CD4-positive, alpha-beta T cell (primary cell): ENCODE results near the gene SPR. TPM values are rescaled to one million over a fixed set of nuclear protein-coding genes. Genes with fewer than 3 reads are reported as not detected.

Experiments used
- ATAC-seq: fragments of 200-7000 bp; cut with Tn5 transposase; one replicate; pipeline ENCODE4 v1.10.0; 2022; ENCODE audit warnings: mild to moderate bottlenecking; ENCODE audit not compliant: poor library complexity
- CTCF ChIA-PET: fragments of 350-600 bp; sonication (Branson Sonifier 250); formaldehyde crosslinking; loops from one replicate; lab custom pipeline; 2021; ENCODE audit warnings: antibody characterized with exemption, inconsistent platforms; lab: Charles Lee
- POLR2A ChIA-PET: fragments of 350-600 bp; sonication (Branson Sonifier 250); formaldehyde crosslinking; loops from one replicate; lab custom pipeline; 2021; ENCODE audit warnings: antibody characterized with exemption, inconsistent platforms; lab: Charles Lee
- DNase-seq, 14 experiments: peaks; one replicate each; pipeline ENCODE4 v3.0.0-alpha.2; 2013 to 2020; ENCODE audit warnings: mixed read lengths in 2 of 14
- H3K27ac ChIP-seq, 2 donors: one replicate each; pipeline versions ENCODE4 v1.5.1 to v1.7.0; 2013; ENCODE audit warnings: low read length in 2 of 2, low read depth in 1 of 2, mild to moderate bottlenecking in 1 of 2
- H3K27me3 ChIP-seq, 2 experiments: 1 replicate in 1 of 2; 2 replicates in 1 of 2; pipeline versions ENCODE4 v1.6.1 to v1.7.0; 2013; ENCODE audit warnings: low read length in 2 of 2, control low read depth in 1 of 2, mild to moderate bottlenecking in 1 of 2, moderate library complexity in 1 of 2; ENCODE audit not compliant: insufficient read depth in 2 of 2, control insufficient read depth in 1 of 2
- H3K36me3 ChIP-seq: one replicate; pipeline ENCODE4 v1.6.1; 2013; ENCODE audit warnings: low read length, control low read depth; ENCODE audit not compliant: insufficient read depth
- H3K4me1 ChIP-seq: one replicate; pipeline ENCODE4 v1.6.1; 2013; ENCODE audit warnings: low read length, control low read depth; ENCODE audit not compliant: insufficient read depth
- H3K4me3 ChIP-seq: one replicate; pipeline ENCODE4 v1.5.1; 2013; ENCODE audit warnings: mild to moderate bottlenecking, low read length, moderate library complexity
- H3K9me3 ChIP-seq, 2 experiments: 1 replicate in 1 of 2; 2 replicates in 1 of 2; pipeline versions ENCODE4 v1.6.1 to v1.7.0; 2013; ENCODE audit warnings: low read length in 2 of 2, mild to moderate bottlenecking in 2 of 2, control low read depth in 1 of 2, moderate library complexity in 1 of 2; ENCODE audit not compliant: control insufficient read depth in 1 of 2, insufficient read depth in 1 of 2
- H3K27ac Mint-ChIP-seq: one replicate; pipeline ENCODE4 v1.8.0; 2020; ENCODE audit warnings: mixed read lengths
- H3K27me3 Mint-ChIP-seq: one replicate; pipeline ENCODE4 v1.8.0; 2021; ENCODE audit warnings: mixed read lengths
- H3K36me3 Mint-ChIP-seq: one replicate; pipeline ENCODE4 v1.8.0; 2021; ENCODE audit warnings: low read depth, mixed read lengths
- H3K4me1 Mint-ChIP-seq: one replicate; pipeline ENCODE4 v1.8.0; 2021; ENCODE audit warnings: low read depth, mixed read lengths
- H3K4me3 Mint-ChIP-seq: one replicate; pipeline ENCODE4 v1.8.0; 2020; ENCODE audit warnings: mild to moderate bottlenecking, mixed read lengths
- H3K9me3 Mint-ChIP-seq: one replicate; pipeline ENCODE4 v1.8.0; 2020; ENCODE audit warnings: mixed read lengths
- CTCF ChIP-seq: fragments of 200-600 bp; IDR thresholded peaks from one replicate; pipeline ENCODE4 v1.8.0; 2022; ENCODE audit warnings: antibody characterized with exemption, mild to moderate bottlenecking
- intact Hi-C, 2 experiments: fragments of 100-400 bp; cut with DNase I in 1 of 2; cut with micrococcal nuclease in 1 of 2; formaldehyde crosslinking; loops; one replicate each; pipeline versions ENCODE4 v1.15.1 to v1.9.0; 2023 to 2025; cut with DNase I, micrococcal nuclease
- total RNA-seq, 174 experiments: library from RNA in 2 of 174; stranded (reverse) in 2 of 174; gene quantifications; one replicate each; pipeline ENCODE4 v1.2.3 and lab custom pipeline; 2021 to 2026

Gene SPR
- total RNA-seq, 2 experiments from 2014 or later: not detected

- Mint-ChIP-seq H3K4me1 (peaks cover 6% of the 10 kb centered on the region), H3K9me3 (no peaks in the 10 kb centered on the region), H3K27ac (no peak overlapping the region), H3K27me3 (peaks cover 74% of the 10 kb centered on the region), H3K36me3 (no peaks in the 10 kb centered on the region), H3K4me3 (no peak overlapping the region)
- Histone ChIP-seq H3K9me3 (no peaks in the 10 kb centered on the region), H3K4me1 (peaks cover 10% of the 10 kb centered on the region), H3K36me3 (no peaks in the 10 kb centered on the region), H3K27me3 (peaks cover 17 to 50% of the 10 kb centered on the region in 2 experiments), H3K27ac (no peak overlapping the region), H3K4me3 (no peak overlapping the region)
- DNase-seq: no peak
- CTCF ChIA-PET: interaction anchor here (0.7 kb wide), 1 partner anchor 95 kb away, joined by 3 read pairs; no protein-coding TSS in a partner anchor
- no peak for ATAC-seq
- POLR2A ChIA-PET: no interaction called here
- intact Hi-C loops: loop anchor here (5.0 to 10.0 kb wide), 2 partner anchors 1317 to 1320 kb away; no protein-coding TSS in a partner anchor
- no peak for TF ChIP-seq CTCF
Observed at GRCh38 chr2:72864500-72864899, 22.7 kb upstream of the SPR start.

- no peak for TF ChIP-seq CTCF
- Mint-ChIP-seq H3K27me3 (peaks cover 58% of the 10 kb centered on the region), H3K36me3 (no peaks in the 10 kb centered on the region), H3K4me1 (no peaks in the 10 kb centered on the region), H3K27ac (no peak overlapping the region), H3K4me3 (no peak overlapping the region), H3K9me3 (no peaks in the 10 kb centered on the region)
- no peak for ATAC-seq
- Histone ChIP-seq H3K27ac (no peak overlapping the region), H3K4me3 (no peak overlapping the region), H3K27me3 (peaks cover 13 to 29% of the 10 kb centered on the region in 2 experiments), H3K9me3 (peaks cover 0 to 3% of the 10 kb centered on the region in 2 experiments), H3K36me3 (no peaks in the 10 kb centered on the region), H3K4me1 (no peaks in the 10 kb centered on the region)
- intact Hi-C loops: no loop called here
- ChIA-PET CTCF (interaction anchor here (1.0 kb wide), 1 partner anchor 8 kb away, joined by 5 read pairs; no protein-coding TSS in a partner anchor), POLR2A (no interaction called here)
- no peak for DNase-seq
Observed at GRCh38 chr2:72871060-72871459, 16.1 kb upstream of the SPR start.

- Mint-ChIP-seq H3K27me3 (peaks cover 53% of the 10 kb centered on the region), H3K9me3 (no peaks in the 10 kb centered on the region), H3K27ac (no peak overlapping the region), H3K4me1 (no peaks in the 10 kb centered on the region), H3K4me3 (no peak overlapping the region), H3K36me3 (no peaks in the 10 kb centered on the region)
- Histone ChIP-seq H3K4me1 (no peaks in the 10 kb centered on the region), H3K27me3 (peaks cover 13 to 29% of the 10 kb centered on the region in 2 experiments), H3K36me3 (no peaks in the 10 kb centered on the region), H3K9me3 (peaks cover 0 to 3% of the 10 kb centered on the region in 2 experiments), H3K4me3 (no peak overlapping the region), H3K27ac (no peak overlapping the region)
- intact Hi-C loops: no loop called here
- no peak for TF ChIP-seq CTCF
- ChIA-PET POLR2A (no interaction called here), CTCF (interaction anchor here (1.0 kb wide), 1 partner anchor 9 kb away, joined by 5 read pairs; no protein-coding TSS in a partner anchor)
- DNase-seq: no peak
- ATAC-seq: no peak
Observed at GRCh38 chr2:72871880-72872279, 15.3 kb upstream of the SPR start.
